Fibroblast of lung (primary cell): ENCODE measurements around the gene IBA57. TPM values are rescaled to one million over a fixed set of nuclear protein-coding genes. Genes with fewer than 3 reads are reported as not detected.

ENCODE experiments used
- DNase-seq, 2 donors: peaks; one replicate each; pipeline versions ENCODE4 v3.0.0 to v3.0.0-alpha.2; 2010; ENCODE audit warnings: low read depth in 2 of 2
- H2AFZ ChIP-seq: 2 replicates; pipeline ENCODE4 v1.5.1; 2012; ENCODE audit warnings: low read length, control low read depth, inconsistent platforms
- H3K27ac ChIP-seq: 2 replicates; pipeline ENCODE4 v1.5.1; 2011; ENCODE audit warnings: low read length, control low read depth; ENCODE audit not compliant: insufficient read depth
- H3K27me3 ChIP-seq: 2 replicates; pipeline ENCODE4 v1.5.1; 2011; ENCODE audit warnings: mild to moderate bottlenecking, low read length; ENCODE audit not compliant: control insufficient read depth, insufficient read depth
- H3K36me3 ChIP-seq: 2 replicates; pipeline ENCODE4 v1.5.1; 2011; ENCODE audit warnings: low read length; ENCODE audit not compliant: control insufficient read depth, insufficient read depth
- H3K4me1 ChIP-seq: 2 replicates; pipeline ENCODE4 v1.5.1; 2011; ENCODE audit warnings: low read length; ENCODE audit not compliant: control insufficient read depth, insufficient read depth; ENCODE audit errors: extremely low read depth
- H3K4me2 ChIP-seq: 2 replicates; pipeline ENCODE4 v1.5.1; 2011; ENCODE audit warnings: low read length, control low read depth; ENCODE audit not compliant: insufficient read depth; ENCODE audit errors: extremely low read depth
- H3K4me3 ChIP-seq, 4 experiments: fragments of 200-600 bp in 1 of 4; sonication (generic) in 1 of 4; replicated peaks in 1 of 4; 2 replicates each; pipeline ENCODE4 v1.5.1; 2011 to 2016; ENCODE audit warnings: low read length in 4 of 4, low read depth in 3 of 4, mild to moderate bottlenecking in 3 of 4, control low read depth in 2 of 4, inconsistent platforms in 1 of 4, mixed read lengths in 1 of 4; ENCODE audit not compliant: insufficient read depth in 1 of 4; ENCODE audit errors: control extremely low read depth in 1 of 4
- H3K79me2 ChIP-seq: 2 replicates; pipeline ENCODE4 v1.5.1; 2012; ENCODE audit warnings: mild to moderate bottlenecking, low read length, inconsistent platforms; ENCODE audit not compliant: control insufficient read depth, insufficient read depth
- H3K9ac ChIP-seq: 2 replicates; pipeline ENCODE4 v1.5.1; 2011; ENCODE audit warnings: mild to moderate bottlenecking, low read length, control low read depth; ENCODE audit not compliant: insufficient read depth
- H3K9me3 ChIP-seq: 2 replicates; pipeline ENCODE4 v1.5.1; 2012; ENCODE audit warnings: low read depth, low read length; ENCODE audit not compliant: control insufficient read depth, insufficient read depth
- H4K20me1 ChIP-seq: 2 replicates; pipeline ENCODE4 v1.5.1; 2011; ENCODE audit warnings: low read length; ENCODE audit not compliant: control insufficient read depth, insufficient read depth; ENCODE audit errors: extremely low read depth
- EZH2 ChIP-seq: IDR thresholded peaks from 2 replicates; pipeline ENCODE4 v1.5.1; 2012; ENCODE audit warnings: low read length, control low read depth, mild to moderate bottlenecking; ENCODE audit errors: missing control alignments
- polyA plus RNA-seq, 2 donors: library from polyadenylated mRNA; depleted of rRNA in 1 of 2; stranded (reverse) in 1 of 2; unstranded in 1 of 2; fragments of >200 nt; gene quantifications; 2 replicates each; pipeline ENCODE4 v1.2.1, GENCODE V29; 2011 to 2012; ENCODE audit warnings: missing spikeins in 1 of 2
- total RNA-seq: library from RNA; depleted of rRNA; stranded (reverse); fragments of >200 nt; gene quantifications from 2 replicates; pipeline ENCODE4 v1.2.1, GENCODE V29; 2014
- TF ChIP-seq, protein P1 (sequence below), 2 donors: IDR thresholded peaks in 1 of 2; conservative IDR thresholded peaks in 1 of 2; 1 replicate in 1 of 2; 2 replicates in 1 of 2; pipeline ENCODE4 v1.5.1; 2011 to 2012; ENCODE audit warnings: low read length in 2 of 2, control low read depth in 1 of 2, inconsistent platforms in 1 of 2, low read depth in 1 of 2, mild to moderate bottlenecking in 1 of 2

Gene IBA57
- total and polyA plus RNA-seq, 2 donors (not counting 1 experiment from before 2014, with no cell fraction given): 1.4 to 3.8 TPM

- Histone ChIP-seq H2AFZ (no peak overlapping the region), H4K20me1 (no peaks in the 10 kb centered on the region), H3K9me3 (no peaks in the 10 kb centered on the region)
Observed at GRCh38 chr1:228190182-228190581, 24.6 kb downstream of the IBA57 start.

GRCh38 chr1:228190778-228191177, 25.2 kb downstream of the IBA57 start:
- Histone ChIP-seq H3K4me2 (no peak overlapping the region), H3K9ac (no peak overlapping the region), H3K79me2 (no peaks in the 10 kb centered on the region), H3K4me3 (no peak overlapping the region), H3K36me3 (no peaks in the 10 kb centered on the region), H4K20me1 (no peaks in the 10 kb centered on the region), H3K27me3 (no peaks in the 10 kb centered on the region), H3K27ac (no peak overlapping the region), H3K9me3 (no peaks in the 10 kb centered on the region), H3K4me1 (no peaks in the 10 kb centered on the region), H2AFZ (no peak overlapping the region)
- no peak for DNase-seq
- no peak for TF ChIP-seq EZH2
- TF ChIP-seq, protein P1, sequence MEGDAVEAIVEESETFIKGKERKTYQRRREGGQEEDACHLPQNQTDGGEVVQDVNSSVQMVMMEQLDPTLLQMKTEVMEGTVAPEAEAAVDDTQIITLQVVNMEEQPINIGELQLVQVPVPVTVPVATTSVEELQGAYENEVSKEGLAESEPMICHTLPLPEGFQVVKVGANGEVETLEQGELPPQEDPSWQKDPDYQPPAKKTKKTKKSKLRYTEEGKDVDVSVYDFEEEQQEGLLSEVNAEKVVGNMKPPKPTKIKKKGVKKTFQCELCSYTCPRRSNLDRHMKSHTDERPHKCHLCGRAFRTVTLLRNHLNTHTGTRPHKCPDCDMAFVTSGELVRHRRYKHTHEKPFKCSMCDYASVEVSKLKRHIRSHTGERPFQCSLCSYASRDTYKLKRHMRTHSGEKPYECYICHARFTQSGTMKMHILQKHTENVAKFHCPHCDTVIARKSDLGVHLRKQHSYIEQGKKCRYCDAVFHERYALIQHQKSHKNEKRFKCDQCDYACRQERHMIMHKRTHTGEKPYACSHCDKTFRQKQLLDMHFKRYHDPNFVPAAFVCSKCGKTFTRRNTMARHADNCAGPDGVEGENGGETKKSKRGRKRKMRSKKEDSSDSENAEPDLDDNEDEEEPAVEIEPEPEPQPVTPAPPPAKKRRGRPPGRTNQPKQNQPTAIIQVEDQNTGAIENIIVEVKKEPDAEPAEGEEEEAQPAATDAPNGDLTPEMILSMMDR (conservative IDR thresholded peaks at IDR 0.05 in 1 of 2, IDR thresholded peaks at IDR 0.05 in 1 of 2; ENCODE audit: low read depth in 1 of 2, low read length in 2 of 2): no peak

More at GRCh38 chr1:228190182-228190581, 24.6 kb downstream of the IBA57 start:
- no peaks in the 10 kb centered on the region for H3K4me1 ChIP-seq
- no peaks in the 10 kb centered on the region for H3K27me3 ChIP-seq
- H3K9ac ChIP-seq: no peak overlapping the region
- TF ChIP-seq, protein P1 (conservative IDR thresholded peaks at IDR 0.05 in 1 of 2, IDR thresholded peaks at IDR 0.05 in 1 of 2; ENCODE audit: low read depth in 1 of 2, low read length in 2 of 2): no peak
- TF ChIP-seq EZH2: no peak
- no peaks in the 10 kb centered on the region for H3K79me2 ChIP-seq
- H3K27ac ChIP-seq: no peak overlapping the region
- no peak for DNase-seq
- H3K4me3 ChIP-seq: no peak overlapping the region
- no peaks in the 10 kb centered on the region for H3K36me3 ChIP-seq
- no peak overlapping the region for H3K4me2 ChIP-seq

DNA sequence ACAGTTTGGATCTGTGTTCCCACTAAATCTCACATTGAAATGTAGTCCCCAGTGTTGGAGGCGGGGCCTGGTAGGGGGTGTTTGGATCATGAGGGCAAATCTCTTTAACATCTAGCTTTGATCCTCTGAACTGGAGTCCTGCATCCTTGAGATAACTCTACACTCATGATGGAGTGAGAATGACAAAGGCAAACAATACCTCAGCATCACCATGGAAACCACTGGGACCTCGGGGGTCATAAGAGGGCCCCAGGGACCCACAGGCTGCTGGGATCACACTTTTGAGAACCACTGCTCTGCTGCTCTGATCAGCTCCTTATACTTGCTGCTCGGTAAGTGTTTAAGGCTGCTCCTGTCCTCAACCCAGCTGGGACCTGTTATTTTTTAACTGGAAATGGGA, 28.8 kb downstream of the IBA57 start:
- H3K9ac ChIP-seq: no peak overlapping the region
- no peaks in the 10 kb centered on the region for H3K36me3 ChIP-seq
- H3K79me2 ChIP-seq: no peaks in the 10 kb centered on the region
- no peak overlapping the region for H3K4me2 ChIP-seq
- no peaks in the 10 kb centered on the region for H3K9me3 ChIP-seq
- no peak for DNase-seq
- no peaks in the 10 kb centered on the region for H3K4me1 ChIP-seq
- H3K27ac ChIP-seq: no peak overlapping the region
- no peak for TF ChIP-seq EZH2
- TF ChIP-seq, protein P1 (conservative IDR thresholded peaks at IDR 0.05 in 1 of 2, IDR thresholded peaks at IDR 0.05 in 1 of 2; ENCODE audit: low read depth in 1 of 2, low read length in 2 of 2): no peak
- no peaks in the 10 kb centered on the region for H3K27me3 ChIP-seq
- no peak overlapping the region for H2AFZ ChIP-seq
- H3K4me3 ChIP-seq: no peak overlapping the region
- no peaks in the 10 kb centered on the region for H4K20me1 ChIP-seq
